Measurements from ENCODE around the gene STK4.

The STK4 gene

GRCh38 chr20:45114465-45115385, 148.4 kb downstream of the STK4 start, which contains the start of gene WFDC5:
Gene WFDC5, minus strand, starts transcription at chr20:45115174. Its CDS starts 91 bp downstream, at chr20:45115083.
- TF ChIP-seq CTCF (IDR thresholded peaks at IDR 0.05; ENCODE audit: borderline replicate concordance, insufficient read depth, low read depth, low read length), result no peak
- H3K4me3 ChIP-seq (ENCODE audit: low read depth, low read length), result no peak within 1 kb of the TSS

- TF ChIP-seq CTCF (IDR thresholded peaks at IDR 0.05; ENCODE audit: borderline replicate concordance, insufficient read depth, low read depth, low read length), result no peak
- no peak overlapping the region for H3K4me3 ChIP-seq (ENCODE audit: low read depth, low read length)
Measured at GRCh38 chr20:45115386-45115774, 149.1 kb downstream of the STK4 start.

- no peak overlapping the region for H3K4me3 ChIP-seq (ENCODE audit: low read depth, low read length)
- no peak for TF ChIP-seq CTCF (IDR thresholded peaks at IDR 0.05; ENCODE audit: borderline replicate concordance, insufficient read depth, low read depth, low read length)
Measured at GRCh38 chr20:45115829-45116228, 149.5 kb downstream of the STK4 start.

- TF ChIP-seq CTCF (IDR thresholded peaks at IDR 0.05; ENCODE audit: borderline replicate concordance, insufficient read depth, low read depth, low read length), result no peak
- H3K4me3 ChIP-seq (ENCODE audit: low read depth, low read length), result no peak overlapping the region
Measured at GRCh38 chr20:45117581-45117980, 151.3 kb downstream of the STK4 start.

GRCh38 chr20:45118028-45118427, 151.7 kb downstream of the STK4 start:
- no peak overlapping the region for H3K4me3 ChIP-seq (ENCODE audit: low read depth, low read length)
- TF ChIP-seq CTCF (IDR thresholded peaks at IDR 0.05; ENCODE audit: borderline replicate concordance, insufficient read depth, low read depth, low read length), result no peak

- no peak for TF ChIP-seq CTCF (IDR thresholded peaks at IDR 0.05; ENCODE audit: borderline replicate concordance, insufficient read depth, low read depth, low read length)
- H3K4me3 ChIP-seq (ENCODE audit: low read depth, low read length), result no peak overlapping the region
Measured at GRCh38 chr20:45119556-45120266, 153.4 kb downstream of the STK4 start.
